ENCODE results near the gene PPP1R14B. TPM values are rescaled to one million over a fixed set of nuclear protein-coding genes. Genes with fewer than 3 reads are reported as not detected.

PPP1R14B gene
- polyA plus RNA-seq, 3 donors, result 11.7 to 40.7 (median 34.2) TPM

DNA sequence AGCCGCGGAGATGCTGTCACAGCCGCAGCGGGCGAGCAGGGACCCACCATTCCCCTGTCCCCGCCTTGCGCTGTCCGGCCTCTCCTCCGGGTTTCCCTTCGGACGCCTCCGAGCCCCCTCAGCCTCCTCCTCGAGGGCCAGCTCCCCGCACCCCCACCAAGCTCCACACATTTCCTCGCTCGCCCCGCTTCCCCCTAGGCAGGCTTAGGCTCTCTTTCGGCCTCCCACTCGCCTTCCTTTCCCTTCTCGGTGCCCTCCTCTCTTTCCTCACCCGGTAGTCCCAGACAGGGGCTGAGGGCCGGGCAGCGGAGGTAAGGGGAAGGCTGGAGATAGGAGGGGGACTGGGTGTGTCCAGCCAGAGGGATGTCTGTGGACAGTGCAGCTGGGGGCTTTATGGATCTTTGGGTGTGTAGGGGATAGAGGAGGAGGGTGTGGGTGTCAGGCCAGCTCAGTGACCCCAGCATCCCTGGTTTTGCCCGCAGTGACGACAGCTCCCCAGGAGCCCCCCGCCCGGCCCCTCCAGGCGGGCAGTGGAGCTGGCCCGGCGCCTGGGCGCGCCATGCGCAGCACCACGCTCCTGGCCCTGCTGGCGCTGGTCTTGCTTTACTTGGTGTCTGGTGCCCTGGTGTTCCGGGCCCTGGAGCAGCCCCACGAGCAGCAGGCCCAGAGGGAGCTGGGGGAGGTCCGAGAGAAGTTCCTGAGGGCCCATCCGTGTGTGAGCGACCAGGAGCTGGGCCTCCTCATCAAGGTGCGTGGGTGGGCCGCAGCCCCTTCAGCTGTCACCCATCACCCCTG, 45.9 kb upstream of the PPP1R14B start:
- H3K4me3 Mint-ChIP-seq, result peak overlapping the region; percentile 31 to 70
- intact Hi-C loops (cut with micrococcal nuclease), result no loop called here

DNA sequence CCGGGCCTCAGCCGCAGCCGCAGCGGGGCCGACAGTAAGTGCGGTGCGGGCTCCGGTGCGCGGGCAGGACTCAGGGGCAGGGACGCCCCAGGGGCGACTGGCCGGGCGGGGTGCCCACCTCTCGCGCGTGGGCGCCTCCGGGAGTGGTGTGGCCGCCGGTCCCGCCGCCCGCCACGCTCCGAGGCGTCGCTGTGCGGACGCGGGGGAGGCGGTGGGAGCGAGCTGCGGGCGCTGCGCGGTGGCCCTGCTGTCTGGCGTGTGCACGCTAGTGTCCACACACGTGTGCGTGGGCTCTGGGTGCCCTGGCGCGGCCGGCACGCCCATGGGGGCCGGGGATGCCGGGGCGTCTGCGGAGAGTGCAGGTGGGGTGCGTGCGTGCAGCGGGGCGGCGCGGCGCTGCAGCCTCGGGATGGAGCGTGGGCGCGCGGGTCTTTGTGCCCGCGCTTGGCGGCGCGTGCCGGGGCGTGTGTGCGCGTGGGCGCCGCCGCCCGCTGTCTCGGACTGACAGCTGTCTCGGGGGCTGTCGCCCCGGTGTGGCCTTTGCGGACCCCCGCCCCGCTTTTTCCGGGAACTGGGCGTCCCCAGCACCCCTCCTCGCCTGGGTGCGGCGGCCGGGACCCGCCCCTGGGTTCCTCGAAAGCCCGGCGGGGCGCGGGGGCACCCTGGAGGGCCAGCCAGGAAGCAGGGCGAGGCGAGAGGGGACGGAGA, 45.2 kb upstream of the PPP1R14B start:
- Histone ChIP-seq H3K27ac (ENCODE audit: low read depth in 1 of 2, low read length in 2 of 2) (no peak overlapping the region), H3K27me3 (ENCODE audit: control insufficient read depth in 2 of 2, insufficient read depth in 2 of 2, low read length in 2 of 2) (peaks cover 49 to 63% of the 10 kb centered on the region in 2 donors), H3K9me3 (replicated peaks in 1 of 2; ENCODE audit: control insufficient read depth in 1 of 2, insufficient read depth in 1 of 2, low read length in 2 of 2) (peaks cover 4 to 35% of the 10 kb centered on the region in 2 donors), H3K79me2 (ENCODE audit: insufficient read depth, low read length) (no peaks in the 10 kb centered on the region), H3K4me2 (replicated peaks; ENCODE audit: extremely low read depth, low read length, poor library complexity, severe bottlenecking) (peak overlapping the region; percentile 54), H3K4me1 (ENCODE audit: control insufficient read depth in 1 of 2, insufficient read depth in 2 of 2, low read length in 2 of 2) (peaks cover 5 to 15% of the 10 kb centered on the region in 2 donors), H4K20me1 (ENCODE audit: insufficient read depth, low read length) (no peaks in the 10 kb centered on the region), H2AFZ (ENCODE audit: insufficient read depth, low read depth, low read length, poor library complexity, severe bottlenecking) (no peak overlapping the region), H3K36me3 (replicated peaks in 1 of 2; ENCODE audit: control insufficient read depth in 1 of 2, insufficient read depth in 2 of 2, low read length in 2 of 2) (no peaks in the 10 kb centered on the region), H3K9ac (ENCODE audit: insufficient read depth, low read length, poor library complexity, severe bottlenecking) (no peak overlapping the region), H3K4me3 (replicated peaks in 1 of 3; ENCODE audit: low read depth in 2 of 3, low read length in 3 of 3) (peak overlapping the region in 1 of 3 experiments; percentile 25)
- Mint-ChIP-seq H3K27me3 (ENCODE audit: low read depth in 3 of 3) (peaks cover 63 to 82% (median 67%) of the 10 kb centered on the region in 3 donors), H3K9me3 (peaks cover 0 to 20% (median 3%) of the 10 kb centered on the region in 7 donors), H3K36me3 (peaks cover 5 to 15% of the 10 kb centered on the region in 2 donors), H3K27ac (no peak overlapping the region), H3K4me1 (peaks cover 7% of the 10 kb centered on the region), H3K4me3 (peak overlapping the region in 1 of 2 donors; percentile 70)
- TF ChIP-seq, protein P1, sequence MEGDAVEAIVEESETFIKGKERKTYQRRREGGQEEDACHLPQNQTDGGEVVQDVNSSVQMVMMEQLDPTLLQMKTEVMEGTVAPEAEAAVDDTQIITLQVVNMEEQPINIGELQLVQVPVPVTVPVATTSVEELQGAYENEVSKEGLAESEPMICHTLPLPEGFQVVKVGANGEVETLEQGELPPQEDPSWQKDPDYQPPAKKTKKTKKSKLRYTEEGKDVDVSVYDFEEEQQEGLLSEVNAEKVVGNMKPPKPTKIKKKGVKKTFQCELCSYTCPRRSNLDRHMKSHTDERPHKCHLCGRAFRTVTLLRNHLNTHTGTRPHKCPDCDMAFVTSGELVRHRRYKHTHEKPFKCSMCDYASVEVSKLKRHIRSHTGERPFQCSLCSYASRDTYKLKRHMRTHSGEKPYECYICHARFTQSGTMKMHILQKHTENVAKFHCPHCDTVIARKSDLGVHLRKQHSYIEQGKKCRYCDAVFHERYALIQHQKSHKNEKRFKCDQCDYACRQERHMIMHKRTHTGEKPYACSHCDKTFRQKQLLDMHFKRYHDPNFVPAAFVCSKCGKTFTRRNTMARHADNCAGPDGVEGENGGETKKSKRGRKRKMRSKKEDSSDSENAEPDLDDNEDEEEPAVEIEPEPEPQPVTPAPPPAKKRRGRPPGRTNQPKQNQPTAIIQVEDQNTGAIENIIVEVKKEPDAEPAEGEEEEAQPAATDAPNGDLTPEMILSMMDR (IDR thresholded peaks at IDR 0.05), result no peak
- no peak for DNase-seq
- intact Hi-C loops (cut with micrococcal nuclease), result no loop called here
- WGBS (ENCODE audit: insufficient coverage), result under 1% methylated on average over 95 of the region's 96 CpGs

More for the DNA sequence above, 45.9 kb upstream of the PPP1R14B start:
- Histone ChIP-seq H3K4me1 (ENCODE audit: control insufficient read depth in 1 of 2, insufficient read depth in 2 of 2, low read length in 2 of 2) (peaks cover 5 to 15% of the 10 kb centered on the region in 2 donors), H3K27me3 (ENCODE audit: control insufficient read depth in 2 of 2, insufficient read depth in 2 of 2, low read length in 2 of 2) (peaks cover 56 to 70% of the 10 kb centered on the region in 2 donors), H4K20me1 (ENCODE audit: insufficient read depth, low read length) (no peaks in the 10 kb centered on the region), H3K27ac (ENCODE audit: low read depth in 1 of 2, low read length in 2 of 2) (no peak overlapping the region), H3K36me3 (replicated peaks in 1 of 2; ENCODE audit: control insufficient read depth in 1 of 2, insufficient read depth in 2 of 2, low read length in 2 of 2) (no peaks in the 10 kb centered on the region), H2AFZ (ENCODE audit: insufficient read depth, low read depth, low read length, poor library complexity, severe bottlenecking) (no peak overlapping the region), H3K9me3 (replicated peaks in 1 of 2; ENCODE audit: control insufficient read depth in 1 of 2, insufficient read depth in 1 of 2, low read length in 2 of 2) (peaks cover 4 to 42% of the 10 kb centered on the region in 2 donors), H3K4me2 (replicated peaks; ENCODE audit: extremely low read depth, low read length, poor library complexity, severe bottlenecking) (peak overlapping the region; percentile 54), H3K79me2 (ENCODE audit: insufficient read depth, low read length) (no peaks in the 10 kb centered on the region), H3K9ac (ENCODE audit: insufficient read depth, low read length, poor library complexity, severe bottlenecking) (no peak overlapping the region), H3K4me3 (replicated peaks in 1 of 3; ENCODE audit: low read depth in 2 of 3, low read length in 3 of 3) (peak overlapping the region in 1 of 3 experiments; percentile 25)
- peaks cover 0 to 22% (median 4%) of the 10 kb centered on the region in 7 donors for H3K9me3 Mint-ChIP-seq
- peaks cover 6% of the 10 kb centered on the region for H3K4me1 Mint-ChIP-seq
- TF ChIP-seq, protein P1 (IDR thresholded peaks at IDR 0.05), result no peak
- no peak for DNase-seq
- H3K27ac Mint-ChIP-seq, result no peak overlapping the region
- 31% methylated on average over 33 of the region's 42 CpGs for WGBS (ENCODE audit: insufficient coverage)
- H3K27me3 Mint-ChIP-seq (ENCODE audit: low read depth in 3 of 3), result peaks cover 69 to 87% (median 74%) of the 10 kb centered on the region in 3 donors
- H3K36me3 Mint-ChIP-seq, result peaks cover 5 to 16% of the 10 kb centered on the region in 2 donors
